Measurements from ENCODE around the gene AVPR1A.

AVPR1A gene

GRCh38 chr12:63098851-63099250 is 52.1 kb downstream of the AVPR1A start:
- Histone ChIP-seq H3K27ac (ENCODE audit: insufficient read depth, low read length, poor library complexity, severe bottlenecking) (no peak overlapping the region), H3K4me1 (ENCODE audit: control insufficient read depth, insufficient read depth, low read length, poor library complexity, severe bottlenecking) (no peaks in the 10 kb centered on the region), H3K4me3 (ENCODE audit: insufficient read depth, low read depth, low read length, poor library complexity, severe bottlenecking) (no peak overlapping the region), H3K9me3 (ENCODE audit: control insufficient read depth, low read length) (no peaks in the 10 kb centered on the region), H3K27me3 (replicated peaks; ENCODE audit: control insufficient read depth, insufficient read depth, low read length, poor library complexity, severe bottlenecking) (no peaks in the 10 kb centered on the region), H3K36me3 (ENCODE audit: control insufficient read depth, insufficient read depth, low read length) (no peaks in the 10 kb centered on the region)
- no peak for DNase-seq

GRCh38 chr12:63095369-63095980 is 55.5 kb downstream of the AVPR1A start:
- no peaks in the 10 kb centered on the region for H3K4me1 ChIP-seq (ENCODE audit: control insufficient read depth, insufficient read depth, low read length, poor library complexity, severe bottlenecking)
- no peaks in the 10 kb centered on the region for H3K36me3 ChIP-seq (ENCODE audit: control insufficient read depth, insufficient read depth, low read length)
- no peaks in the 10 kb centered on the region for H3K9me3 ChIP-seq (ENCODE audit: control insufficient read depth, low read length)
- H3K4me3 ChIP-seq (ENCODE audit: insufficient read depth, low read depth, low read length, poor library complexity, severe bottlenecking): no peak overlapping the region
- no peak for DNase-seq
- no peaks in the 10 kb centered on the region for H3K27me3 ChIP-seq (replicated peaks; ENCODE audit: control insufficient read depth, insufficient read depth, low read length, poor library complexity, severe bottlenecking)
- no peak overlapping the region for H3K27ac ChIP-seq (ENCODE audit: insufficient read depth, low read length, poor library complexity, severe bottlenecking)

- no peaks in the 10 kb centered on the region for H3K36me3 ChIP-seq (ENCODE audit: control insufficient read depth, insufficient read depth, low read length)
- no peak for DNase-seq
- H3K4me1 ChIP-seq (ENCODE audit: control insufficient read depth, insufficient read depth, low read length, poor library complexity, severe bottlenecking): no peaks in the 10 kb centered on the region
- H3K27ac ChIP-seq (ENCODE audit: insufficient read depth, low read length, poor library complexity, severe bottlenecking): no peak overlapping the region
- no peak overlapping the region for H3K4me3 ChIP-seq (ENCODE audit: insufficient read depth, low read depth, low read length, poor library complexity, severe bottlenecking)
- H3K9me3 ChIP-seq (ENCODE audit: control insufficient read depth, low read length): no peaks in the 10 kb centered on the region
- H3K27me3 ChIP-seq (replicated peaks; ENCODE audit: control insufficient read depth, insufficient read depth, low read length, poor library complexity, severe bottlenecking): no peaks in the 10 kb centered on the region
Observed at GRCh38 chr12:63093711-63094110, 57.3 kb downstream of the AVPR1A start.

GRCh38 chr12:63093084-63093483 is 57.9 kb downstream of the AVPR1A start:
- no peaks in the 10 kb centered on the region for H3K9me3 ChIP-seq (ENCODE audit: control insufficient read depth, low read length)

More at GRCh38 chr12:63093084-63093483, 57.9 kb downstream of the AVPR1A start:
- Histone ChIP-seq H3K4me3 (ENCODE audit: insufficient read depth, low read depth, low read length, poor library complexity, severe bottlenecking) (no peak overlapping the region), H3K4me1 (ENCODE audit: control insufficient read depth, insufficient read depth, low read length, poor library complexity, severe bottlenecking) (no peaks in the 10 kb centered on the region), H3K27ac (ENCODE audit: insufficient read depth, low read length, poor library complexity, severe bottlenecking) (no peak overlapping the region), H3K27me3 (replicated peaks; ENCODE audit: control insufficient read depth, insufficient read depth, low read length, poor library complexity, severe bottlenecking) (no peaks in the 10 kb centered on the region), H3K36me3 (ENCODE audit: control insufficient read depth, insufficient read depth, low read length) (no peaks in the 10 kb centered on the region)
- DNase-seq: no peak
